Measurements from ENCODE around the gene GSTM1.

GSTM1 gene

GRCh38 chr1:109730666-109731065, 43.0 kb downstream of the GSTM1 start:
- no peak for DNase-seq (ENCODE audit: low spot score)

- DNase-seq (ENCODE audit: low spot score), result no peak
These were observed 44.8 kb downstream of the GSTM1 start for GRCh38 chr1:109732390-109732881.

DNA sequence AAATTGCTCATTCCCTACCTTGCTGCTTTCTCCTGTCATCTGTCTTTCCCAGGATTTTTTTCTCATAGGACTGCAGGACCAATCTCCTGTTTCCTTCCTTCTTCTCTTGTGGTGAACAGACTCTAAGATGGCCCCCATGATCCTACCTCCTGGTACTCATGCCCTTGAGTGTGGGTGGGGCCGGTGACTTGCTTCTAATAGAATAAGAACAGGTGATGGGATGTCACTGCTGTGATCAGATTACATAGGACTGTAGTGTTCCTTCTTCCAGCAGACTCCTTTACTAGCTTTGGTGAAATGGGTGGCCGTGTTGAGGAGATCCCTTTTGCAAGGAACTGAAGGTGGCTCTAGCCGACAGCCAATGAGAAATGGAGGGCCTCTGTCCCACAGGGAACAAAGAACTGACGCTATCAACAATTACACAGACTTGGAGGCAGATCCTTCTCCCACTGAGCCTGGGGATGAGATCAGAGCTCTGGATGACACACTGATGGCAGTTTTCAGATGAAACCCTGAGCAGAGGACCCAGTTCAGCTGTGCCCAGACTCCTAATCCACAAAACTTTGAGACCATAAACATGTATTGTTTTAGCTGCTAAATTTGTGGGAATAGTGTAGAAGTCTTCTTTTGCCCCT, 45.7 kb downstream of the GSTM1 start:
- no peak for DNase-seq (ENCODE audit: low spot score)

GRCh38 chr1:109739738-109740614, 52.4 kb downstream of the GSTM1 start:
- peak; percentile 89 for DNase-seq (ENCODE audit: low spot score)

- DNase-seq (ENCODE audit: low spot score), result no peak
These were observed 53.2 kb downstream of the GSTM1 start, which contains the start of gene GSTM3 for GRCh38 chr1:109740615-109741373. Gene GSTM3, minus strand, starts transcription at chr1:109741038. Its CDS starts 751 bp downstream, at chr1:109740287.

Data from D341Med (cell line).